WTC11 (cell line): Measurements from ENCODE around the gene SRRM2. TPM values are rescaled to one million over a fixed set of nuclear protein-coding genes. Genes with fewer than 3 reads are reported as not detected.

Source experiments
- ATAC-seq: fragments of 200-7000 bp; cut with Tn5 transposase; 2 replicates; pipeline ENCODE4 v1.10.0; 2021; ENCODE audit warnings: mild to moderate bottlenecking, moderate library complexity
- CTCF ChIA-PET: fragments of 300-600 bp; sonication (Branson Sonifier 250); formaldehyde crosslinking; loops from one replicate; lab custom pipeline; 2021; ENCODE audit warnings: antibody characterized with exemption; lab: Charles Lee
- POLR2A ChIA-PET: fragments of 350-600 bp; sonication (Branson Sonifier 250); formaldehyde crosslinking; loops from one replicate; lab custom pipeline; 2021; ENCODE audit warnings: antibody characterized with exemption; lab: Charles Lee
- DNase-seq: peaks from one replicate; pipeline ENCODE4 v3.0.0; 2021; ENCODE audit warnings: low spot score
- H3K27ac Mint-ChIP-seq: 2 replicates; pipeline ENCODE4 v1.8.0; 2021; ENCODE audit warnings: mixed read lengths
- H3K27me3 Mint-ChIP-seq: 2 replicates; pipeline ENCODE4 v1.8.0; 2021; ENCODE audit warnings: low read depth, mild to moderate bottlenecking, moderate library complexity, mixed read lengths
- H3K36me3 Mint-ChIP-seq: 2 replicates; pipeline ENCODE4 v1.8.0; 2021; ENCODE audit warnings: mixed read lengths
- H3K4me1 Mint-ChIP-seq: 2 replicates; pipeline ENCODE4 v1.8.0; 2022; ENCODE audit warnings: mixed read lengths
- H3K4me3 Mint-ChIP-seq: 2 replicates; pipeline ENCODE4 v1.8.0; 2021; ENCODE audit warnings: mild to moderate bottlenecking, moderate library complexity, mixed read lengths
- H3K9me3 Mint-ChIP-seq: 2 replicates; pipeline ENCODE4 v1.8.0; 2021; ENCODE audit warnings: mixed read lengths
- CREM ChIP-seq: sonication (generic); formaldehyde crosslinking; IDR thresholded peaks from 2 replicates; pipeline ENCODE4 v1.8.1; 2022; ENCODE audit warnings: mild to moderate bottlenecking, missing genetic modification reagents, moderate library complexity
- FOXP1 ChIP-seq: sonication (generic); formaldehyde crosslinking; IDR thresholded peaks from 2 replicates; pipeline ENCODE4 v1.8.0; 2022; ENCODE audit warnings: missing genetic modification reagents, mild to moderate bottlenecking, moderate library complexity, borderline replicate concordance
- JUN ChIP-seq: sonication (generic); formaldehyde crosslinking; IDR thresholded peaks from 2 replicates; pipeline ENCODE4 v1.8.0; 2023; ENCODE audit warnings: mild to moderate bottlenecking, missing genetic modification reagents
- MYBL2 ChIP-seq: sonication (generic); formaldehyde crosslinking; IDR thresholded peaks from 2 replicates; pipeline ENCODE4 v1.8.1; 2023; ENCODE audit warnings: mild to moderate bottlenecking, moderate library complexity, missing genetic modification reagents
- NR1H2 ChIP-seq: sonication (generic); formaldehyde crosslinking; IDR thresholded peaks from 2 replicates; pipeline ENCODE4 v1.9.0; 2021; ENCODE audit warnings: mild to moderate bottlenecking, moderate library complexity, missing genetic modification reagents
- SMAD3 ChIP-seq: sonication (generic); formaldehyde crosslinking; IDR thresholded peaks from 2 replicates; pipeline ENCODE4 v1.8.0; 2022; ENCODE audit warnings: missing genetic modification reagents, mild to moderate bottlenecking, borderline replicate concordance
- total RNA-seq: library from RNA; stranded (reverse); gene quantifications from 3 replicates; pipeline ENCODE4 v1.2.3, GENCODE V29; 2021
- TF ChIP-seq, protein P1 (sequence below): sonication (generic); formaldehyde crosslinking; IDR thresholded peaks from 2 replicates; pipeline ENCODE4 v1.8.1; 2023; ENCODE audit warnings: mild to moderate bottlenecking, missing genetic modification reagents
- TF ChIP-seq, protein P2 (sequence below): sonication (generic); formaldehyde crosslinking; IDR thresholded peaks from 2 replicates; pipeline ENCODE4 v1.8.0; 2023; ENCODE audit warnings: mild to moderate bottlenecking, missing genetic modification reagents
- TF ChIP-seq, protein P3 (sequence below): sonication (generic); formaldehyde crosslinking; conservative IDR thresholded peaks from 2 replicates; pipeline ENCODE4 v1.8.1; 2023; ENCODE audit warnings: mild to moderate bottlenecking, low read depth, missing genetic modification reagents, moderate library complexity
- TF ChIP-seq, protein P4 (sequence below): sonication (generic); formaldehyde crosslinking; IDR thresholded peaks from 2 replicates; pipeline ENCODE4 v1.8.0; 2022; ENCODE audit warnings: mild to moderate bottlenecking, missing genetic modification reagents
- TF ChIP-seq, protein P5 (sequence below): fragments of 250-450 bp; sonication (Bioruptor Pico); IDR thresholded peaks from 2 replicates; pipeline ENCODE4 v2.1.2; 2022; ENCODE audit warnings: mild to moderate bottlenecking, moderate library complexity
- TF ChIP-seq, protein P6 (sequence below): sonication (generic); formaldehyde crosslinking; IDR thresholded peaks from 2 replicates; pipeline ENCODE4 v1.8.1; 2022; ENCODE audit warnings: missing genetic modification reagents, borderline replicate concordance

SRRM2 gene
- total RNA-seq, 1 experiment from 2014 or later: 823 TPM

DNA sequence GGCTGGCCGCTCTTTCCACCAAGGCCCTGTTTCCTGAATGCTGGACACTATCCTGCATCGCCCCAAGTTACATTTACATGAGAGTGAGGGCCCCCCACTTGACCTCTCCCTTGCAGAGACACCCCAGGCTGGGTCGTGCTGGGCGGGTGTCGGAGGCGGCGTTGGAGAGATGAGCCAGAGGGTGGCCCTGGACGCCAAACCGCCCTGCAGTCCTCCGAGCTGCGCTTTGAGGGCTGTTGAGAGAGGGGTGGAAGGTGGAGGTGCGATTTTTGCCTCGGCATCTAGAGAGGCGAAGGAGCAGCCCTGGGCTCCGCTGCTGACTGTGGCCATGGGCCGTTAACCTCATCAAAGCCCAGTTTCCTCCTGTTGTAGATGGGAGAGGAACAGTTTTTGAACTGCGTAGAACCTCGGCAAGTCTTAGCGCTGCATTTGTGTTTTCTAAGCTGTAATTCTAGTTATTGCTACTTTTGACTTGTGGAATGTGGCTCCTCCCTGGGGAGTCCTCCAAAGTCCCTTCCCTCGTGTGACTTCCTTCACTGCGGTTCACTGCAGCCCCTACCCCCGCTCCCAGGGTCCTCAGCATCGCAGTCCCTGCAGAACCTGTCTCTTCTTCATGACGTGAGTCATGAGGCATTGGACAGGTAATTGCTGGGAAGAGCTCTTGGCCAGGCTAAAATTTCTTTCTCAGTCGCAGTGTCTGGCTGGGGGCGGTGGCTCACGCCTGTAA, 25.6 kb downstream of the SRRM2 start:
- ChIA-PET CTCF (interaction anchor here (1.6 to 2.2 kb wide), 3 partner anchors 20 to 149 kb away, joined by 4 to 8 read pairs (median 5); partner anchors contain the start of gene PRSS41), POLR2A (interaction anchor here (1.0 kb wide), 1 partner anchor 105 kb away, joined by 3 read pairs; no protein-coding TSS in a partner anchor)
- Mint-ChIP-seq H3K36me3 (peaks cover 11% of the 10 kb centered on the region; the same call in 1 of the 2 replicates), H3K27me3 (no peaks in the 10 kb centered on the region), H3K27ac (peak overlapping the region; percentile 92), H3K4me1 (peaks cover 23% of the 10 kb centered on the region), H3K4me3 (peak overlapping the region; percentile 93), H3K9me3 (no peaks in the 10 kb centered on the region)
- ATAC-seq: peak; percentile 3; the same call in 1 of the 2 replicates
- no peak for DNase-seq
- TF ChIP-seq CREM (CRISPR knock-in tag): 0 out of 2 replicates have a peak, but pooled peaks have one; percentile 8
- TF ChIP-seq, protein P1, sequence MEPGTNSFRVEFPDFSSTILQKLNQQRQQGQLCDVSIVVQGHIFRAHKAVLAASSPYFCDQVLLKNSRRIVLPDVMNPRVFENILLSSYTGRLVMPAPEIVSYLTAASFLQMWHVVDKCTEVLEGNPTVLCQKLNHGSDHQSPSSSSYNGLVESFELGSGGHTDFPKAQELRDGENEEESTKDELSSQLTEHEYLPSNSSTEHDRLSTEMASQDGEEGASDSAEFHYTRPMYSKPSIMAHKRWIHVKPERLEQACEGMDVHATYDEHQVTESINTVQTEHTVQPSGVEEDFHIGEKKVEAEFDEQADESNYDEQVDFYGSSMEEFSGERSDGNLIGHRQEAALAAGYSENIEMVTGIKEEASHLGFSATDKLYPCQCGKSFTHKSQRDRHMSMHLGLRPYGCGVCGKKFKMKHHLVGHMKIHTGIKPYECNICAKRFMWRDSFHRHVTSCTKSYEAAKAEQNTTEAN (CRISPR knock-in tag): no peak
- TF ChIP-seq, protein P2, sequence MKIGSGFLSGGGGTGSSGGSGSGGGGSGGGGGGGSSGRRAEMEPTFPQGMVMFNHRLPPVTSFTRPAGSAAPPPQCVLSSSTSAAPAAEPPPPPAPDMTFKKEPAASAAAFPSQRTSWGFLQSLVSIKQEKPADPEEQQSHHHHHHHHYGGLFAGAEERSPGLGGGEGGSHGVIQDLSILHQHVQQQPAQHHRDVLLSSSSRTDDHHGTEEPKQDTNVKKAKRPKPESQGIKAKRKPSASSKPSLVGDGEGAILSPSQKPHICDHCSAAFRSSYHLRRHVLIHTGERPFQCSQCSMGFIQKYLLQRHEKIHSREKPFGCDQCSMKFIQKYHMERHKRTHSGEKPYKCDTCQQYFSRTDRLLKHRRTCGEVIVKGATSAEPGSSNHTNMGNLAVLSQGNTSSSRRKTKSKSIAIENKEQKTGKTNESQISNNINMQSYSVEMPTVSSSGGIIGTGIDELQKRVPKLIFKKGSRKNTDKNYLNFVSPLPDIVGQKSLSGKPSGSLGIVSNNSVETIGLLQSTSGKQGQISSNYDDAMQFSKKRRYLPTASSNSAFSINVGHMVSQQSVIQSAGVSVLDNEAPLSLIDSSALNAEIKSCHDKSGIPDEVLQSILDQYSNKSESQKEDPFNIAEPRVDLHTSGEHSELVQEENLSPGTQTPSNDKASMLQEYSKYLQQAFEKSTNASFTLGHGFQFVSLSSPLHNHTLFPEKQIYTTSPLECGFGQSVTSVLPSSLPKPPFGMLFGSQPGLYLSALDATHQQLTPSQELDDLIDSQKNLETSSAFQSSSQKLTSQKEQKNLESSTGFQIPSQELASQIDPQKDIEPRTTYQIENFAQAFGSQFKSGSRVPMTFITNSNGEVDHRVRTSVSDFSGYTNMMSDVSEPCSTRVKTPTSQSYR: peak; percentile 71; the same call in 1 of the 2 replicates
- 0 out of 2 replicates have a peak, but pooled peaks have one; percentile 20 for TF ChIP-seq FOXP1
- TF ChIP-seq SMAD3 (CRISPR knock-in tag): 0 out of 2 replicates have a peak, but pooled peaks have one; percentile 20
- TF ChIP-seq, protein P3, sequence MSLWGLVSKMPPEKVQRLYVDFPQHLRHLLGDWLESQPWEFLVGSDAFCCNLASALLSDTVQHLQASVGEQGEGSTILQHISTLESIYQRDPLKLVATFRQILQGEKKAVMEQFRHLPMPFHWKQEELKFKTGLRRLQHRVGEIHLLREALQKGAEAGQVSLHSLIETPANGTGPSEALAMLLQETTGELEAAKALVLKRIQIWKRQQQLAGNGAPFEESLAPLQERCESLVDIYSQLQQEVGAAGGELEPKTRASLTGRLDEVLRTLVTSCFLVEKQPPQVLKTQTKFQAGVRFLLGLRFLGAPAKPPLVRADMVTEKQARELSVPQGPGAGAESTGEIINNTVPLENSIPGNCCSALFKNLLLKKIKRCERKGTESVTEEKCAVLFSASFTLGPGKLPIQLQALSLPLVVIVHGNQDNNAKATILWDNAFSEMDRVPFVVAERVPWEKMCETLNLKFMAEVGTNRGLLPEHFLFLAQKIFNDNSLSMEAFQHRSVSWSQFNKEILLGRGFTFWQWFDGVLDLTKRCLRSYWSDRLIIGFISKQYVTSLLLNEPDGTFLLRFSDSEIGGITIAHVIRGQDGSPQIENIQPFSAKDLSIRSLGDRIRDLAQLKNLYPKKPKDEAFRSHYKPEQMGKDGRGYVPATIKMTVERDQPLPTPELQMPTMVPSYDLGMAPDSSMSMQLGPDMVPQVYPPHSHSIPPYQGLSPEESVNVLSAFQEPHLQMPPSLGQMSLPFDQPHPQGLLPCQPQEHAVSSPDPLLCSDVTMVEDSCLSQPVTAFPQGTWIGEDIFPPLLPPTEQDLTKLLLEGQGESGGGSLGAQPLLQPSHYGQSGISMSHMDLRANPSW (CRISPR knock-in tag): no peak
- 0 out of 2 replicates have a peak, but pooled peaks have one; percentile 6 for TF ChIP-seq NR1H2 (CRISPR knock-in tag)

DNA sequence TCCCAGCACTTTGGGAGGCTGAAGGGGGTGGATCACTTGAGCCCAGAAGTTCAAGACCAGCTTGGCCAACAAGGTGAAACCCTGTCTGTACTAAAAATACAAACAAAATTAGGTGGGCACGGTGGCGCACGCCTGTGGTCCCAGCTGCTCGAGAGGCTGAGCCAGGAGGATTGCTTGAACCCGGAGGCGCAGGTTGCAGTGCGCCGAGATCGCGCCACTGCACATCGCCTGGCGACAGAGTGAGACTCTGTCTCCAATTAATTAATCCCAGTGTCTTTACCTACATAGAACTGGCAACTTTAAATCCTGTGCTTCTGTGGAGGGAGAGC, 26.2 kb downstream of the SRRM2 start:
- Mint-ChIP-seq H3K4me1 (peaks cover 23% of the 10 kb centered on the region), H3K9me3 (no peaks in the 10 kb centered on the region), H3K36me3 (peaks cover 7% of the 10 kb centered on the region; the same call in 1 of the 2 replicates), H3K27ac (peak overlapping the region; percentile 92)
- DNase-seq (no peak), ATAC-seq (no peak)
- POLR2A ChIA-PET: no interaction called here
- CTCF ChIA-PET: interaction anchor here (0.5 to 2.2 kb wide), 4 partner anchors 20 to 149 kb away, joined by 3 to 8 read pairs (median 4); partner anchors contain the start of gene PRSS41
- TF ChIP-seq MYBL2 (no peak), JUN (CRISPR knock-in tag) (no peak)
- TF ChIP-seq, protein P4, sequence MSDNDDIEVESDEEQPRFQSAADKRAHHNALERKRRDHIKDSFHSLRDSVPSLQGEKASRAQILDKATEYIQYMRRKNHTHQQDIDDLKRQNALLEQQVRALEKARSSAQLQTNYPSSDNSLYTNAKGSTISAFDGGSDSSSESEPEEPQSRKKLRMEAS (CRISPR knock-in tag): no peak
- TF ChIP-seq, protein P5, sequence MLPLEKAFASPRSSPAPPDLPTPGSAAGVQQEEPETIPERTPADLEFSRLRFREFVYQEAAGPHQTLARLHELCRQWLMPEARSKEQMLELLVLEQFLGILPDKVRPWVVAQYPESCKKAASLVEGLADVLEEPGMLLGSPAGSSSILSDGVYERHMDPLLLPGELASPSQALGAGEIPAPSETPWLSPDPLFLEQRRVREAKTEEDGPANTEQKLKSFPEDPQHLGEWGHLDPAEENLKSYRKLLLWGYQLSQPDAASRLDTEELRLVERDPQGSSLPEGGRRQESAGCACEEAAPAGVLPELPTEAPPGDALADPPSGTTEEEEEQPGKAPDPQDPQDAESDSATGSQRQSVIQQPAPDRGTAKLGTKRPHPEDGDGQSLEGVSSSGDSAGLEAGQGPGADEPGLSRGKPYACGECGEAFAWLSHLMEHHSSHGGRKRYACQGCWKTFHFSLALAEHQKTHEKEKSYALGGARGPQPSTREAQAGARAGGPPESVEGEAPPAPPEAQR (CRISPR knock-in tag): no peak
- TF ChIP-seq, protein P6, sequence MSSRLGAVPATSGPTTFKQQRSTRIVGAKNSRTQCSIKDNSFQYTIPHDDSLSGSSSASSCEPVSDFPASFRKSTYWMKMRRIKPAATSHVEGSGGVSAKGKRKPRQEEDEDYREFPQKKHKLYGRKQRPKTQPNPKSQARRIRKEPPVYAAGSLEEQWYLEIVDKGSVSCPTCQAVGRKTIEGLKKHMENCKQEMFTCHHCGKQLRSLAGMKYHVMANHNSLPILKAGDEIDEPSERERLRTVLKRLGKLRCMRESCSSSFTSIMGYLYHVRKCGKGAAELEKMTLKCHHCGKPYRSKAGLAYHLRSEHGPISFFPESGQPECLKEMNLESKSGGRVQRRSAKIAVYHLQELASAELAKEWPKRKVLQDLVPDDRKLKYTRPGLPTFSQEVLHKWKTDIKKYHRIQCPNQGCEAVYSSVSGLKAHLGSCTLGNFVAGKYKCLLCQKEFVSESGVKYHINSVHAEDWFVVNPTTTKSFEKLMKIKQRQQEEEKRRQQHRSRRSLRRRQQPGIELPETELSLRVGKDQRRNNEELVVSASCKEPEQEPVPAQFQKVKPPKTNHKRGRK (CRISPR knock-in tag): no peak
- TF ChIP-seq, all 79 proteins: peak for 0
- Mint-ChIP-seq H3K27me3 (peaks cover 3% of the 10 kb centered on the region; the same call in 1 of the 2 replicates), H3K4me3 (peak overlapping the region; percentile 93)
